Loucy (cell line): ENCODE data around the gene MAPKAP1.

ENCODE experiments used
- H2AFZ ChIP-seq: fragments of 200-600 bp; sonication (generic); 2 replicates; pipeline ENCODE4 v1.6.0; 2016; ENCODE audit warnings: antibody characterized with exemption, mild to moderate bottlenecking, low read length, moderate library complexity
- H3F3A ChIP-seq: fragments of 200-600 bp; 2 replicates; pipeline ENCODE4 v1.6.0; 2016; ENCODE audit warnings: antibody characterized with exemption, low read depth, mild to moderate bottlenecking
- H3K27me3 ChIP-seq: fragments of 200-600 bp; sonication (generic); 2 replicates; pipeline ENCODE4 v1.6.1; 2014; ENCODE audit warnings: low read length, mild to moderate bottlenecking; ENCODE audit not compliant: insufficient read depth, poor library complexity, severe bottlenecking
- H3K36me3 ChIP-seq: fragments of 200-600 bp; sonication (generic); 2 replicates; pipeline ENCODE4 v1.6.1; 2016; ENCODE audit warnings: low read length; ENCODE audit not compliant: insufficient read depth
- H3K4me1 ChIP-seq: fragments of 200-600 bp; sonication (generic); 2 replicates; pipeline ENCODE4 v1.5.1; 2014; ENCODE audit warnings: low read length, mild to moderate bottlenecking; ENCODE audit not compliant: insufficient read depth, poor library complexity, severe bottlenecking
- H3K4me2 ChIP-seq: fragments of 200-600 bp; sonication (generic); 2 replicates; pipeline ENCODE4 v1.6.0; 2014; ENCODE audit warnings: antibody characterized with exemption, low read length, low read depth, mild to moderate bottlenecking; ENCODE audit not compliant: poor library complexity, severe bottlenecking
- H3K4me3 ChIP-seq: fragments of 200-600 bp; sonication (generic); 2 replicates; pipeline ENCODE4 v1.5.1; 2014; ENCODE audit warnings: low read length, mild to moderate bottlenecking, mixed read lengths; ENCODE audit not compliant: poor library complexity, severe bottlenecking
- H3K79me2 ChIP-seq: fragments of 200-600 bp; sonication (generic); 2 replicates; pipeline ENCODE4 v1.6.1; 2014; ENCODE audit warnings: low read length; ENCODE audit not compliant: insufficient read depth
- H3K9ac ChIP-seq: fragments of 200-600 bp; sonication (generic); 2 replicates; pipeline ENCODE4 v1.6.0; 2014; ENCODE audit warnings: mild to moderate bottlenecking, low read depth, low read length, moderate library complexity; ENCODE audit not compliant: poor library complexity, severe bottlenecking
- H3K9me2 ChIP-seq: fragments of 200-600 bp; sonication (generic); replicated peaks from 2 replicates; pipeline ENCODE4 v1.6.1; 2016; ENCODE audit warnings: low read depth, low read length, mixed read lengths
- H3K9me3 ChIP-seq: fragments of 200-600 bp; sonication (generic); 2 replicates; pipeline ENCODE4 v1.6.1; 2014; ENCODE audit warnings: mild to moderate bottlenecking, antibody characterized with exemption, low read length, low read depth; ENCODE audit not compliant: insufficient read depth
- H4K20me1 ChIP-seq: fragments of 200-600 bp; sonication (generic); 2 replicates; pipeline ENCODE4 v1.6.0; 2014; ENCODE audit warnings: antibody characterized with exemption, low read length, mild to moderate bottlenecking; ENCODE audit not compliant: insufficient read depth, poor library complexity, severe bottlenecking
- CTCF ChIP-seq: fragments of 200-600 bp; sonication (generic); conservative IDR thresholded peaks from 2 replicates; pipeline ENCODE4 v1.5.1; 2014; ENCODE audit warnings: mild to moderate bottlenecking, antibody characterized with exemption, low read length
- EZH2phosphoT487 ChIP-seq: fragments of 200-600 bp; IDR thresholded peaks from 2 replicates; pipeline ENCODE4 v1.6.1; 2018; ENCODE audit warnings: antibody characterized with exemption, mild to moderate bottlenecking, moderate library complexity, borderline replicate concordance

The MAPKAP1 gene

GRCh38 chr9:125660557-125660956 is 46.5 kb downstream of the MAPKAP1 start:
- Histone ChIP-seq H3F3A (no peaks in the 10 kb centered on the region), H4K20me1 (no peaks in the 10 kb centered on the region), H3K9me2 (no peaks in the 10 kb centered on the region), H2AFZ (no peak overlapping the region), H3K4me3 (no peak overlapping the region), H3K36me3 (peaks cover 5% of the 10 kb centered on the region; the same call in 1 of the 2 replicates), H3K4me2 (no peak overlapping the region), H3K9me3 (no peaks in the 10 kb centered on the region), H3K27me3 (no peaks in the 10 kb centered on the region), H3K9ac (no peak overlapping the region), H3K4me1 (peaks cover 8% of the 10 kb centered on the region), H3K79me2 (no peaks in the 10 kb centered on the region)
- TF ChIP-seq CTCF (no peak), EZH2phosphoT487 (no peak)

- H3K27me3 ChIP-seq, result no peaks in the 10 kb centered on the region
- TF ChIP-seq EZH2phosphoT487, result no peak
- no peak for TF ChIP-seq CTCF
- H3K4me2 ChIP-seq, result no peak overlapping the region
- H4K20me1 ChIP-seq, result no peaks in the 10 kb centered on the region
- H3F3A ChIP-seq, result no peaks in the 10 kb centered on the region
- H3K4me1 ChIP-seq, result peaks cover 8% of the 10 kb centered on the region
- no peak overlapping the region for H3K4me3 ChIP-seq
- H3K9me3 ChIP-seq, result no peaks in the 10 kb centered on the region
- peaks cover 5% of the 10 kb centered on the region; the same call in 1 of the 2 replicates for H3K36me3 ChIP-seq
- no peaks in the 10 kb centered on the region for H3K9me2 ChIP-seq
- H3K9ac ChIP-seq, result no peak overlapping the region
- H2AFZ ChIP-seq, result no peak overlapping the region
- H3K79me2 ChIP-seq, result no peaks in the 10 kb centered on the region
Measured at GRCh38 chr9:125659954-125660353, 47.1 kb downstream of the MAPKAP1 start.

- Histone ChIP-seq H2AFZ (no peak overlapping the region), H3K9ac (no peak overlapping the region), H3K36me3 (peaks cover 5% of the 10 kb centered on the region; the same call in 1 of the 2 replicates), H3K4me1 (peaks cover 8% of the 10 kb centered on the region), H3K4me2 (no peak overlapping the region), H4K20me1 (no peaks in the 10 kb centered on the region), H3K9me2 (no peaks in the 10 kb centered on the region), H3K27me3 (no peaks in the 10 kb centered on the region), H3K4me3 (no peak overlapping the region), H3F3A (no peaks in the 10 kb centered on the region), H3K9me3 (no peaks in the 10 kb centered on the region), H3K79me2 (no peaks in the 10 kb centered on the region)
- TF ChIP-seq CTCF, result no peak
- no peak for TF ChIP-seq EZH2phosphoT487
Measured at GRCh38 chr9:125659201-125659840, 47.7 kb downstream of the MAPKAP1 start.
